NCI-H146 treated with DMSO at 0.1 percent for 48 hours (cell line): ENCODE results near the gene STK32B.

Experiments used
- DNase-seq: peaks from one replicate; lab custom pipeline; 2025; ENCODE audit not compliant: unreplicated experiment; lab: John Stamatoyannopoulos, UW

STK32B gene

DNA sequence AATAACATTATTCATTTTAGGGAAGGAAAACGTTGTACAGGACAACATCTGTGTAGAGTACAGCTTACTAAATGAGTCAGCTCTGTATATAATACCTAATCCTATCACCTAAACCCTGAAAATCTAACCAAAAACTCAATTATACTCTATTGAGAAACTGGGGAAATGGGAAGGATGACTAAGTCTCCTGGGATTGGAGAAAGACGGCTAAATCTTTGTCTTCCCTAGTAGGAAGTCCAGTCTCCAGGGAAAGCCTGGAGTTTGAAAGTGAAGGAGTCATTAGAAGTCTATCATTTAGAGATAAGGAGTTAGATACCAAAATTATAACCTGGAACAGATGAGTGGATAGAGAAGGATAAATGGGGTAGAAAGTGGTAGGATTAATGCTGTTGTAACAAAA, 286.5 kb downstream of the STK32B start:
- DNase-seq, result no peak

DNA sequence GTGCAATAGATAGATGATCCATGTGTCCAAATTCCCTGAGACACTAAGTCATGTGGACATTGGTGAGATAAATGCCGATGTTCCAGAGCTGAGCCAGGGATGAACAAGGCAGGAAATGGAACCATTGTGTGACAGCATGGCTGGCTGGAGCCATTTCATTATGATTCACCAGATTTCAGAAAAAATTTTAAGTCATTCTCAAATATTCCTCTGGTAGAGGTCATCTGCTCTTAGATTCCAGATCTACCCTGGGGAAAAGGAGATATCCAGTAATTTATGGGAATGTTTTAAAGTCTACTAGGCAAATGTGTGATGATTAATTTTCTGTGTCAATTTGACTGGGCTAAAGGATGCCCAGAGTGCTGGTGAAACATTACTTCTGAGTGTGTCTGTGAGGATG, 287.3 kb downstream of the STK32B start:
- no peak for DNase-seq

DNA sequence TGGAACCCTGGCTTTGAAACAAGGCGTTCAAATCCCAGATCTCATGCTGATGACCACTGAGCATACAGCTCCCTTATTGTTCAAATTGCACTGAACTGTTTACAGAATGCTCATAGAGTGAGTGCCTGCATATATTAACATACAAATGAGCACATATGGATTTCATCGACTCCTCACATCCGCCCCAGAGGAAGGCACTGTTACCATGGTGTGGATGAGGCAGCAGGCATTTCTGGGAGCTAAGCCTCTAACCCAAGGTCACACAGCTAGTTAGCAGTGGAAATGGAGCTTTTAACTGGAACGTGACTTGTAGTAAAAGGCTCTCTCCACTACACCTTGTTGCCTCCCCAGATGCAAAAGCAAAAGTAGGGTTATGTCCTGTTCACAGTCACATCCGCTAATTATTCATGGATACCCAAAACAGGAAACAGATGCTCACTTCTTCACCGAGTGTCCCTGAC, 289.7 kb downstream of the STK32B start:
- DNase-seq, result no peak

DNA sequence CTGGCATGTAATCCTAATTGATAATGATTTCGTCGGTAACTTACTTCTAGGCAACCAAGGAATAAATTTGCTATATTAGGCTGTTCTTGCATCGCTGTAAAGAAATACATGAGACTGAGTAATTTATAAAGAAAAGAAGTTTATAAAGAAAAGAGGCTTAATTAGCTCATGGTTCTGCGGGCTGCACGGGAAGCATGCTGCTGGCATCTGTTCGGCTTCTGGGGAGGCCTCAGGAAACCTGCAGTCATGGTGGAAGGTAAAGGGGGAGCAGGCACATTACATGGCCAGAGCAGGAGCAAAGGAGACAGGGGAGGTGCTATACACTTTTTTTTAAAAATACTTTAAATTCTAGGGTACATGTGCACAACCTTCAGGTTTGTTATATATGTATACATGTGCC, 290.2 kb downstream of the STK32B start:
- no peak for DNase-seq

DNA sequence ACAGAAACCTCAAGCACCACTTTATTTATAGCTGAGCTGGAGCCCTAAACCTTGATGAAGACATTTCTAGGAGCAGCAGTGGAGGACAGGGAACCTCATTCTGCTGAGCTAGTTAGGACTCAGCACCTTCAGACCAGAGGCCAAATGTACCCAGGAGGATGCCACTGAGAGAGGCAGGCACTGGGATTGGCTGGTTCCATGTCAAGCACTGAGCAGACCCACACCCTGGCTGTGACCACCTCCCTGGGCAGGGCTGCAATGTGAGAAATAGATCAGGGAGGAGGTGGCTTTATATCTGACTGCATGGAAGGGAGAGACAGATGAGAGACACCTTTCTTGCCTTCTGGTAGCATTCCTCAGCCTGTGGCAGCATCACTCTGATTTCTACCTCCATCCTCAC, 304.6 kb downstream of the STK32B start:
- DNase-seq, result no peak

DNA sequence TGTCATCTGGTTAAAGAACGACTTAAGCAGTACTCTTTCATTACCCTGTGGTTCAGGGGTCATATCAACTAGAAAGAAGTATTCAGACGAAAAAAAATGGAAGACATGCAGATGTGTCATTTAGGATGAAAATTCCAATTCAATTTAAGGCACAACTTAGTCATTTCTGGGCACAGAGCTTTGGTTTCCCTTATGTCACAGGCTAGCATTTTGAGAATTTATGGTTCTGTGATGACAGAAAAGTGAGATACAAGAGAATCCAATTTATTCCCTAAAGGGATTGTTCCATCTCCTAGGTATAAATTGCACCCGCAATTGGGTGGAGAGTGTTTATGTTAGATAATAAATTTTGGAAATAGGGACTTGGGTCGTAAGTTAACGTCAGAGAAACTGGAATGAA, 306.6 kb downstream of the STK32B start:
- DNase-seq, result no peak

DNA sequence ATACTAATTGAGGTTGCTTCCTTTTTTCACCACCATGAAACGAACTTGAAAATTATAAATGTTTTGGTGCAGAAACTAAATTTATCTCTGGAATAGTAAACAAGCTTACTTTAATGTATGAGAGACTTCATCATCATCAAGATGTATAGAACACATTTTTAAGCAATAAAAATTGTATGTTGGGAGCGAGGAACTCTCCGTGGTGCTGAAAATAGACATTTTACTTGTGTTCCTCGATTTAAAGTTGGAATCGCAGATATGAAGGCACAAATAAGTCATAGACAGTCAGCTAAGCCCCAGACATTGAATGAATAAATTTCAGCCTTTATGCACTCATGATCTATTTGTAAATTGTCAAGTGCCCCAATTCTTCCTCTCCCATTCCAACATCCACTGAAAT, 310.7 kb downstream of the STK32B start:
- no peak for DNase-seq

DNA sequence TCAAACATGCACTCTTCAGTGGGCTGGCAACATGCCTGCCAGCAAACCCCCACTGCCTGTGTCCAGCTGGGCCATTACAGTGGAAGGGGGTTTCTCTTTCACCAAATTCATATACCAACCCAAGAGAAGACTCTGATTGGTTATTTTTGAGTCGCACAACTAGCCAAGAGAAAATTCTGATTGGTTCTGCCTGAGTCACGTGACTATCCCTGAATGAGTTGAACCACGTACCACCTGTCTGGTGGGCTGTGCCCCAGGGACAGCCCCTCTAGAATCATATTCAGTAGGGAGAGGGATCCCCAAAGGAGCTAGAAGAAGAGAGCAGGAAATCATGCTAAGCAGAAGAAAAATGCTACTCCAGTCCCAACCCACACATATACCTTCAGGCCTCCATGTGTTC, 313.1 kb downstream of the STK32B start:
- DNase-seq, result no peak

DNA sequence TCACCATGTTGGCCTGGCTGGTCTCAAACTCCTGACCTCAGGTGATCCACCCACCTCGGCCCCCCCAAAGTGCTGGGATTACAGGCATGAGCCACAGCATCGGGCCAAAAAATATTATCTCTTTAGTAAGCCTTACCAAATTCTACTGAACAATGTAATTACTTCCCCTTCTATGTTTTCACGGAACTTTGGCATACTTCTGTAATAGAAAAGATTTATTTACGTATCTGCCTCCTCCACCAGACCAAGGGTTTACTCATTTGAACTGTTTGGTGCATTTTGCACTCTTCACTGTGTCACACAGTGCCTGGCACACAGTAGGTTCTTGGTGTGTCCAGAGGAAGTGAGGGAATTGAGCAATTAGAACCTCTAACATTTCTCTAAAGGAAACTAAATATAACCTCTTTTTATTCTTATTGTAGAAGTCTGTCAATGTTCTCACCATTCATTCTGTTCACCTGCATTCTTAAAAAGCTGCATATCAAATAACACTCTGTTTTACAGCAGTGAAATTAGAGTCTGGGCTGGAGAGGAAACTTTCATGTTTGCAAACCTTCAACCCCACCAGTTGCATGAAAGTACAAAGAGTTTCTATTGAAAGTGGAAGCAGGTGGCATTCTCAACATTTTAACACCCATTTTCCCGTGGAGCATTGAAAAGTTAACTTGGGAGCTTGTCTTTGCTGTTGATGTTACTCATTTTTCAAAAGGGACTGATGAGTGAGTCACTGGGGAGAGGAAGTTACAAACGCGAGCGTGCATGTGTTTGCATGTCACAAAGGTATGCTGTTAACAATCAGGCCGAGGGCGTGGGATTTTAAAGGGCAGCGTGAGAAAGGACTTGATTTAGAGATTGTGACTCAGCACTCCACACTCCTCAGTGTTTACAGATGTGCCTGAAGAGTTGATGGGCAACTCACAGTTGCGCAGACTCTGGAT, 314.1 kb downstream of the STK32B start:
- no peak for DNase-seq

DNA sequence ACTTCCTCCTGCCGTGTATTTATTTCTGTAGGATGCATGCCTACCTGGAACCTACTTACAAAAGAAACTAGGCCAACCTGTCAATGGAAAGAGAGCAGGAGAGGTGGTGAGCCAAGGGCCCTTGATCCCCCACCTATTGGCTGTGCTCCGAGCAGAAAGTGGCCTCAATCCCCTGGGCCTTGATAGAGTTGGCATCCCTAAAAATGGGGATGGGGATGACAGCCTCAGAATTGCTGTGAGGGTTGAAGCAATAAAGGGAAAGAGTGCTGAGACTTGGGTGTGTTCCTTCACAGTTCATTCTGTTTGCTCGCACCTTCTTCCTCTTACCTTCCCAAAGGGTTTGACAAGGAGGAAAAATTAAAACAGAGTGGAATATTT, 314.7 kb downstream of the STK32B start:
- no peak for DNase-seq

DNA sequence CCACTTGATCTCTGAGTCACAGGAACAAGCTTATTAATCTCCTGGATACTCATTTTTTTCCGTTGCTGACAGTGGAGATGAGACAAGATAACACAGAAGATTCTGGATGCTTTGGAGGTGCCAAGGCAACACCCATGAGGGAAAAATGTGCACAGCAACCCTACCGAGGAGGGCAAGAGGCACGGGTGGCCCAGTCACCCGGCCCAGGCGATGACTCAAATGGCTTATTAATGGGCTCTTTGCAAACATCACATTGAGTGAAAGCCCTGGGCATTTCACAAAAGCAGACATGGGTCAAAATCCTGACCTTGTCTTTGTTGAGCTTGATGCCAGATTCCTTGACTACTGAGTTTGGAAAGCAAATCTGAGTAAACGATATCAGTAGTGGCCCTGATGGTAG, 315.1 kb downstream of the STK32B start:
- DNase-seq, result no peak

DNA sequence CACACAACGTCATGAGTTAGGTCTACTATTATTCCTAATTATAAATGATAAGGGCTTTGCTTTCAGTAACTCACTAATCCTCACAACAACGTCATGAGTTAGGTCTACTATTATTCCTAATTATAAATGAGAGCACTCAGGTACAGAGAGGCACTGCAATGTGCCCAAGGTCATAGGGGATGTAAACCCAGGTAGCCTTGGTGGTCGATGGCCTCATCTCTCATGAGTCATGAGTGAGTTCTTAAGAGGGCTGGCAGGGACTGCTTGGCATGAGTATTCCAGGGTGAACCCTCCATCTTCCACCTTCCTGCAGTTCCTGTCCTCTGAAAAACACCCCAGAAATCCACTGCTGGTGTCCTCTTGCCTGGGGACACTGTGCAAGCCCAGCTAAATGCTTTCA, 317.1 kb downstream of the STK32B start:
- DNase-seq, result no peak

DNA sequence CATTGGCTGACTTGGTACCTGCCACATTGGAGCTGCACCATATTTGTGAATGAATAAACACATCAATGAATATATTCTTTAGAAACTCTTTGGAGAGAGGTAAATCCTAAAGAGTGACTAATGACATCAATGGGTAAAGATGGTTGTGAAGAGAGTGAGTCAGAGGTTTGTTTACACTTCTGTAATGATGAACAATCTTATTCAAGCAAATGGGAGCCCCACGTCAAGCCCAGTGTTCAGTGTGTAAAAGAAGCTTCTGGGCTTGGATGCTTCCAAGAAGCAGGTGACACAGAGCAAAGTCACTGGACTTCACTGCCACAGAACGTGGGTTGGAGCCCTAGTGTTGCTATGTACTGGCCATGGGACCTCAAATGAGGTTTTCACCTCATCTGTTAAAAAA, 319.0 kb downstream of the STK32B start:
- no peak for DNase-seq

DNA sequence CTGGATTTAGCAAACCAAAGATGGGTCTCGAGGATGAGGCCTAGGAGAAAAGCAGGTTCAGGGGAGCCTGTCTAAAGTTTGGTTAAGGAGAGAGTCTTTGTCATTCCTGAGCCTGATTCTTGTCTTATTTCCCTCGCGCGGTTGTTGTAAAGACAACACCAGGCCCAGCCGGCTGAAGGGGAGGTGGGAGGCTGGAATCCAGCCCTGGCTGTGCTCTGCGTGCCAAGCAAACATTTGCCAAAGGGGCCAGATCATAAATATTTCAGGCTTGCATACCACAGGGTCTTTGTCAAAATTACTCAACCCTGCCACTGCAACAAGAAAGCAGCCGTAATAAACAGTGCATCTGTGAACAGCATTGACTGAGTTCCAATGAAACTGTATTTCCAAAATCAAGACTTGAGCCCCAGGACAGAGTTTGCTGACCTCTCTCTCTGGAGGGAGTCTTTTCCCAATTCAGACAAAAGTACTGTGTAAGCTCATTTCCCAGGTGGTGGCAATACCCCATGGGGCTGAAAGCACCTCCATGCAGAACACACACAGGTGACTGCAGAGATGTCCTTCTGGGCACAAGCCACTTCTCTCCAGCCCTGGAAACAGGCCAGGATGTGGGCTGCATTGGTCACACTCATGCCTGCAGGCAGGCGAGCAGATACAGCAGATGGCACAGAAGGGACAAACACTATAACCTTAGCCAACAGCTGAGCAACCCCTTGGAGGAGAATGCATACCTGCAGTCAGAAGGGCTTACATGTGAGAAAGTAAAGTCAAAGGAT, 320.3 kb downstream of the STK32B start:
- no peak for DNase-seq

DNA sequence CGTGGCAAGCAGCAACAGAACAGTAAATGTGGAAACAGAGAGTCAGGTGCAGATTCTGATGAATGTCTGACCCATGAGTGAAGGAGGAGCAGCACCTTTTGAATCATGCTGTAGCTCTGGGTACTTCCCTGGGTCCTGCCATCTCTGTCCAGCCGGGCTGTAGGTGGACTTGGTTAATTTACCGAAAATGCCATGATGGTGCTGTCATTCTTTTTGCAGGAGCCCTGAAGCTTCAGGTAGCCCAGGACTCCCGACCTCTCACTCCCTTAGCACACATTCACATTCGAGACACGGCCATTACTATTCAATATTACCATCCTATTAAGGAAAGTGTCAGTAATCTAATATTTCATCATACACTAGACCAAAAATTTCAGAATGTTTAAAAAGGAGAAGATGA, 320.9 kb downstream of the STK32B start:
- no peak for DNase-seq

DNA sequence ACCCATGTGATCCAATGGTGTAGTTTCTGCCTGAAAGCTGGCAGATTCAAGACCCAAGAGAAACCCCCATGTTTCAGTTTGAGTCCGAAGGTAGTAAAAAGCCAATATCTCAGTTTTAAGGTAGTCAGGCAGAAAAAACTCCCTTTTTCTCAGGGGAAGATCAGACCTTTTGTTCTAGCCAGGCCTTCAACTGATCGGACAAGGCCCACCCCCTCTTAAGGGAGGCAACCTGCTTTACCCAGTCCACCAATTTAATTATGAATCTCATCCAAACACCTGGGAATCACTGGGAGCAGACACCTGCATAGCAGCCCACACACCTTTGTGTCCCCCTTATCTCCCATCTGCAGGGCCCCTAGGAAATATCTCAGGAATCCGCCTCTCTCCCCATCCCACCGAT, 322.0 kb downstream of the STK32B start:
- DNase-seq, result no peak

DNA sequence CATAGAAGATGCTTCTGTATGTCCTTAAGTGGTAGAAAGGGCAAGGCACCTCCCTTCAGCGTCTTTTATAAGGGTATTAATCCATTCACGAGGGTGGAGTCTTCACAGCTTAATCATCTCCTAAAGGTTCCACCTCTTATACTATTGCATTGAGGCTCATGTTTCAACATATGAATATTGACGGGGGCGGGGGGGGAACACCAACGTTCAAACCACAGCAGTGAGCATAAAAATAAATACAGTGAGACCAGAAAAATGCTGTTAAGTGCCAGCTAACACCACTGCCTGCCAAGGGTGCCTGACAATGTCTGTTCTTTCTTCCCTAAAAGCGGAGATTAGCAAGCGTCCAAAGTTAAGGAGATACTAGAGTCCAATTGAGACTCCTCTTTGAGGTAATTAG, 323.3 kb downstream of the STK32B start:
- no peak for DNase-seq

DNA sequence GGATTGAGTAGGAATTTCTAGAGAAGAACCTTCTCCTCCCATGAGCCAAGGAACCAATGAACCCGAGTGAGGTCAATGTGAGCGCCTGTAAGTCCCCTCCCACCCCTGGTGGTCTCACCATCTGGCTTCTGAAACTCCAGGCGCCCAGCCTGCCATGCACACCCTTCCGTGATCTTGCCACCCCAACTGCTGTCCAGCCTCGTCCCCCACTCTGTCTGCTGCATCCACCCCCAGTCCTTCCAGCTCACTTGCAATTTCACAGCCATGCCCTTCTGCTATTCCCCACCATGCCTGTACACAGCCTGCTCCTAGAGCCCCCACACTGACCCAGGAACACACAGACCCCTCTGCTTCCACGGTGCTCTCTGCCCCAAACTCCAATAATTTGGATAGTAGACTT, 323.7 kb downstream of the STK32B start:
- DNase-seq, result no peak

DNA sequence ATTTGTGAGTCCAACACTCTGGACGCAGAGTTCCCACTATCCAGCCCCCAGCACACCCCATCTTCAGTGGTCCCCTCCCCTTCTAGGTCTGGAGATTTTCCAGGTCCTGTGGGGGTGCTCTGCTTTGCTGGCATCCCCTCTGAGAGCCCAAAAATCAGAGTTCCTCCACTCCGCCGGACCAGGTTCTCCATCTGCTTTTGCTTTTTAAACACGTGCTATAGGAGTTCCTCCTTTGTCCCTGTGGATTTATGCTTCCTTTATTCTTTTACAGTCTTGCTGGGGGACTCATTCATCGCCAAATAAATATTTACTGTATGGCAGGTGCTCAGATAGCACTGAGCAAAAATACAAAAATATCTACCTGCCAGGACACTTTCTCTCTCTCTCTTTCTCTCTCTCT, 324.7 kb downstream of the STK32B start:
- no peak for DNase-seq

DNA sequence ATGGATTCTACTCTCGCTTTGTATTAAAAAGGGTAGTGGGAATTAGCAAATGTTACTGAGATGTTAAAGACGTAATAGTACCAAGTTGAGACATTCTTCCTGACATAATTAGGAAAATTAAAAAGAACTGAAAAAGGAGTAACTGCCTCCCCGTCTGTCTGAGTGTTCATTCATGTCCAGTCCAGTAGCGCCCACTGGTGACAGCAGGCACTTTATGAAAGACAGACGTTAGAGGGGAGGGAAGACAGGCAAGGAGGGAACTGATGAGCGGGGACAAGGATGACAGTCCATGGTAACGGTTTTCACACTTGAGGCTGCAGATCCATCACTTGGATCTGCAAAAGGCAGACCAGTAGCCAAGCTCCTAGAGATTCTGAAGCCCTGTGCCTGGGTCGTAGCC, 326.7 kb downstream of the STK32B start:
- no peak for DNase-seq

DNA sequence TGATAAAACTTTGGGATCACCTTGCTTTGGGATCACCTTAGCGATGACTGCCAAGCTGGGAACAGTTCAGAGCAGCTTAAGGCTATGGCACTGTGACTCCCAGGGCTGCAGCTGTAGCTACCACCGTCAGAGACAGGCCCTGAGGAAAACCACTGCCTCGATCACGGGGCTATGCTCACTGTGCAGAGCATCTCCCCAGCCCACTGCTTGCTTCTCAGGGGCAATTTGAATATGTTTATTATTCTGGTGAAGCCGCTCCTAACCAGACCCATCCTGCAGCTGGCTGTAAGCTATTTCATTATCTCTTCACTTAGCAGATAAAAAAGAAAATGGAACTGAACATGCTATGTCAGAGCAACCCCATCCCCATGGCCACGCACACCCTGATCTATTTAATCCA, 328.6 kb downstream of the STK32B start:
- no peak for DNase-seq

DNA sequence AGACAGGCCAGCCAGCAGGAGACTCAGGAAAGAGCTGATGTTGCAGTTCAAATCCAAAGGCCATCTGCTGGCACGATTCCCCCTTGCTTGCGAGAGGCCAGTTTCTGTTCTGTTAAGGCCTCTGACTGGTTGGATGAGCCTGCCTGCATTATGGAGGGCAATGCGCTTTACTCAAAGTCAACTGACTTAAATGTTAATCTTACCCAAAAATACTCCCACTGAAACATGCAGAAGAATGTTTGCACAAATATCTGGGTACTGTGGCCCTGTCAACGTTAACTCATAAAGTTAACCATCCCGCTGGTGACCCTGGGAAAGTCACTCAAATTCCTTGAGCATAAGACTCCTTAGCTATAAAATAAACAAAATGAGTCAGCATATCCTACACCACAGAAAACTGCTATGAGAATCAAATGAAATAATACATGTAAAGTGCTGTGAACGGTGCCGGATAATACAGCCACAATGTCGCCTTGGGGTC, 330.7 kb downstream of the STK32B start:
- no peak for DNase-seq
